ENCODE results near the gene GRAP2. TPM values are rescaled to one million over a fixed set of nuclear protein-coding genes. Genes with fewer than 3 reads are reported as not detected.

GRAP2 gene
- total and polyA plus RNA-seq, 8 donors: 0.42 to 1.3 (median 0.79) TPM

GRCh38 chr22:39960791-39961746 is 60.2 kb downstream of the GRAP2 start:
- WGBS, 2 donors: 81 to 86% methylated on average over 13 of the region's 13 CpGs

DNA sequence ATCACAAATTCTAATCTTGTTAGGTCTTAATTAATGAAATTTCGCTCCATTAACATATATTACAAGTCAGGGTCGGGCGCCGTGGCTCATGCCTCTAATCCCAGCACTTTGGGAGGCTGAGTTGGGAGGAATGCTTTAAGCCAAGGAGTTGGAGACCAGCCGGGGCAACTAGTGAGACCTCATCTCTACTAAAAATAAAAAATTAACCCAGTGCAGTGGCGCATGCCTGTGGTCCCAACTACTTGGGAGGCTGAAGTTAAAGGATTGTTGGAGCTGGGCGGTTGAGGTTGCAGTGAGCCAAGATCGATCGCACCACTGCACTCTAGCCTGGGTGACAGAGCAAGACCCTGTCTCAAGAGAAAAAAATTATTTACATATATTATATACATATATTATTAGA is 61.2 kb downstream of the GRAP2 start:
- no peak for DNase-seq
- H3K36me3 ChIP-seq: no peaks in the 10 kb centered on the region
- H3K9me3 ChIP-seq: no peaks in the 10 kb centered on the region
- FAIRE-seq: no peak
- no peak overlapping the region for H3K27ac ChIP-seq
- WGBS, 2 donors: 90 to 91% methylated on average over 9 of the region's 9 CpGs
- no peaks in the 10 kb centered on the region for H3K27me3 ChIP-seq
- no peak overlapping the region for H3K4me3 ChIP-seq
- no peak for TF ChIP-seq CTCF (IDR thresholded peaks at IDR 0.05)
- intact Hi-C loops (cut with DNase I): no loop called here
- ATAC-seq: no peak
- peaks cover 0 to 4% (median 0%) of the 10 kb centered on the region in 3 donors for H3K4me1 ChIP-seq

More at GRCh38 chr22:39960791-39961746, 60.2 kb downstream of the GRAP2 start:
- peak in 3 of 4 donors; percentile 31 to 79 (median 63) for ATAC-seq
- no peak overlapping the region for H3K27ac ChIP-seq
- no peaks in the 10 kb centered on the region for H3K9me3 ChIP-seq
- no peaks in the 10 kb centered on the region for H3K4me1 ChIP-seq
- H3K36me3 ChIP-seq: no peaks in the 10 kb centered on the region
- intact Hi-C loops (cut with DNase I): no loop called here
- FAIRE-seq: no peak
- H3K27me3 ChIP-seq: no peaks in the 10 kb centered on the region
- no peak overlapping the region for H3K4me3 ChIP-seq
- DNase-seq: peak in 1 of 6 donors; percentile 30
- TF ChIP-seq CTCF (IDR thresholded peaks at IDR 0.05): no peak

DNA sequence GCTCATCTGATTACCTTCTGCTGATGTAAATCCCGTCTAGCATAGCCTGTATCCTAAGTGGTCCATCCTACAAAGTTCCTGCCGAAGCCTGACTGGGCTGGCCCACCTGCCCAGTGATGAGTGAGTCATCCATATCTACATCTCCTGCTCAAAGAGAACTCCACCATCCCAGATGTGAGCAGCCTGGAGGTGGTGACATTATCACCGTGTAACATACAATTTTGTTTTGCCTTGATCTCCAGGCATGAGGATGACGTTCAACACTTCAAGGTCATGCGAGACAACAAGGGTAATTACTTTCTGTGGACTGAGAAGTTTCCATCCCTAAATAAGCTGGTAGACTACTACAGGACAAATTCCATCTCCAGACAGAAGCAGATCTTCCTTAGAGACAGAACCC is 64.9 kb downstream of the GRAP2 start:
- Histone ChIP-seq H3K4me1 (peaks cover 0 to 7% (median 0%) of the 10 kb centered on the region in 3 donors), H3K27ac (no peak overlapping the region), H3K36me3 (no peaks in the 10 kb centered on the region), H3K9me3 (no peaks in the 10 kb centered on the region), H3K27me3 (no peaks in the 10 kb centered on the region), H3K4me3 (no peak overlapping the region)
- no peak for TF ChIP-seq CTCF (IDR thresholded peaks at IDR 0.05)
- intact Hi-C loops (cut with DNase I): no loop called here
- FAIRE-seq (no peak), DNase-seq (no peak), ATAC-seq (no peak)
- 66 to 72% methylated on average over 5 of the region's 5 CpGs for WGBS, 2 donors

DNA sequence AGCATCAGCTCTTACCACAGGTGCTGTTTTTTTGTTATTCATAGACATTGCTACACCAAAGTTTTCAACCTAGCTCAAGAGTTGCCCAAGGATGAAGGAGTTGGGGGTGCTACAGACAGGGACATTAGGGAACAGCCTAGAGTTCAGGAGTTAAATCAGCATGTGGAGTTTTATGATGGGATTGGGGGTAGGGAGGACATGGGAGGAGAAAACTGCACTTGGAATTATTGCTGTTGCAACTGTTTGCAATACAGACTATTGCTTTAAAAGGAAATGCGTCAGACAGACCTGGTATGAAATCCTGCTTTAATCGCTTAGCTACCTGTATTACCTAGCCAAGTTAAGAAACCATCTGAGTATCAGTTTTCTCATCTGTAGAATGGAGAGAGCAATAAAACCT is 65.6 kb downstream of the GRAP2 start:
- Histone ChIP-seq H3K9me3 (no peaks in the 10 kb centered on the region), H3K4me1 (peaks cover 0 to 7% (median 0%) of the 10 kb centered on the region in 3 donors), H3K27me3 (no peaks in the 10 kb centered on the region), H3K27ac (peak overlapping the region in 2 of 4 donors; percentile 16 to 29), H3K36me3 (no peaks in the 10 kb centered on the region), H3K4me3 (no peak overlapping the region)
- ATAC-seq (no peak), DNase-seq (no peak), FAIRE-seq (no peak)
- intact Hi-C loops (cut with DNase I): no loop called here
- no peak for TF ChIP-seq CTCF (IDR thresholded peaks at IDR 0.05)
- 91% methylated on average over 2 of the region's 2 CpGs for WGBS, 2 donors
